Cardiac ventricle fibroblast (primary cell): ENCODE data around the gene PDE12. TPM values are rescaled to one million over a fixed set of nuclear protein-coding genes. Genes with fewer than 3 reads are reported as not detected.

ENCODE experiments used
- total RNA-seq: library from RNA; depleted of rRNA; stranded (reverse); fragments of >200 nt; gene quantifications from 2 replicates; pipeline ENCODE4 v1.2.3, GENCODE V29; 2015

PDE12 gene
- 11.2 and 12.0 TPM in 2 replicates for total RNA-seq

GRCh38 chr3:57555738-57556458 is at the start of gene PDE12:
Gene PDE12, plus strand, starts transcription at chr3:57556274. Its CDS starts 106 bp downstream, at chr3:57556380.

GRCh38 chr3:57544181-57545125 is 11.6 kb upstream of the PDE12 start, which contains the start of gene DNAH12:
Gene DNAH12, minus strand, starts transcription at chr3:57544344. Its CDS starts 1,474 bp downstream, at chr3:57542870.

DNA sequence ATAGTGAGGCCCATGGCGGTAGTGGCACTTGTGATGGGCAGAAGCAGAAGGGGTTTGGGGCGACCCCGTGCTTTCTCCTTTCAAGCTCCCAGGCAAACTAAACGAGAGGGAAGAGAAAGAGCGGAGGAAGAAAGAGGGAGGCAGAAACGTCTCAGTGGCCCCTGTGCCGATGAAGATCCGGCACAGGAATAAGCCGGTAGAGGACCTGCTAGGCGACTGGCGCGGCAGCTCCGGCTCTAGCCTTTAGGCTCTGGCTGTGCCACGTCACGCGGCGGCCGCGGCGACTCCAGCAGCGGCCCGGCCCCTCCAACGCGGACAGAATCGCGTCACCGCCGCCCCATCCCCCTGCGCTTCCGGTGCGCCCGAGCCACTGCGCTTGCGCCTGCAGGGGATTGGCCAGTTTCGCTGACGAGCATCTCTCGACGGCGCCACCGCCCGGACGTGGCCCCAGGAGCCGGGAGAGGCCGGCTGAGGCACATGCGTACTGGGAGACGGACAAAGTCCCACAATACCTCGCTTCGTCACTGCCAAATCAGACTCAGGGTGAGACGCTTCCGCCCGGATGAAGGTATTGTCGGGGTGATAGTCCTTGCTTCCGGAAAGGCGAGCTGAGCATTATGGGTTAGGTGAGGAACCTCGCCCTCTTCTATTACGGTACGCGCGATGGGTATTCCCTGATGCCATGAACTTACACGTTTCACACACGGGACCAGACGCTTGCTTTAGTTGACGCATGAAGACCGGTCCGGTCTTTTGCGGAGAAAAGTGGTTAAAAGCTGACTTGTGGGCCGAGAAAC is 41.3 kb downstream of the PDE12 start, which contains the start of gene ARF4:
ARF4 (minus strand) TSS at position 218 of the 797 bp plus-strand sequence; CDS start at position 14, 204 bp downstream.

Other genes with a start within 250 kb of the PDE12 start
- 0.06 and 0.20 TPM in 2 replicates for gene DNAH12, start 11.9 kb upstream of the PDE12 start, total RNA-seq
- 233 and 242 TPM in 2 replicates for gene ARF4, start 41.1 kb downstream of the PDE12 start, total RNA-seq
- gene DENND6A, start 136.8 kb downstream of the PDE12 start, total RNA-seq, result 7.8 and 10.9 TPM in 2 replicates
- gene SLMAP, start 200.0 kb downstream of the PDE12 start, total RNA-seq, result 19.3 and 21.5 TPM in 2 replicates